ENCODE results near the gene PTGS2. TPM values are rescaled to one million over a fixed set of nuclear protein-coding genes. Genes with fewer than 3 reads are reported as not detected.

Gene PTGS2
- total and polyA plus RNA-seq, 2 of the 8 experiments (the other 6 are each of a cell fraction or from before 2014, with no cell fraction given), result 0.29 to 0.35 TPM

- no peak overlapping the region for H3K27ac ChIP-seq (ENCODE audit: low read depth, low read length)
- H4K8ac ChIP-seq (ENCODE audit: extremely low read depth, insufficient read depth, low read length), result no peak overlapping the region
- no peaks in the 10 kb centered on the region for H3K36me3 ChIP-seq (ENCODE audit: control insufficient read depth in 2 of 4, insufficient read depth in 4 of 4, low read length in 3 of 4)
- no peak overlapping the region for H3K14ac ChIP-seq (ENCODE audit: insufficient read length)
- H2AFZ ChIP-seq (ENCODE audit: low read length), result no peak overlapping the region
- H3K4me1 ChIP-seq (replicated peaks in 1 of 4; ENCODE audit: control insufficient read depth in 3 of 4, insufficient read depth in 4 of 4, low read length in 3 of 4), result no peaks in the 10 kb centered on the region
- no peaks in the 10 kb centered on the region for H3K23me2 ChIP-seq (ENCODE audit: low read depth, low read length)
- H4K20me1 ChIP-seq (replicated peaks in 1 of 2; ENCODE audit: control insufficient read depth in 1 of 2, insufficient read depth in 2 of 2, low read length in 2 of 2), result no peaks in the 10 kb centered on the region
- no peak overlapping the region for H3K4me3 ChIP-seq (ENCODE audit: extremely low read depth in 1 of 4, insufficient read depth in 2 of 4, low read depth in 3 of 4, low read length in 4 of 4)
- H3K56ac ChIP-seq (replicated peaks; ENCODE audit: insufficient read length, low read depth, low read length), result no peak overlapping the region
- no peak overlapping the region for H3K9ac ChIP-seq (replicated peaks in 1 of 4; ENCODE audit: extremely low read depth in 1 of 4, low read depth in 3 of 4, low read length in 3 of 4)
- no peak overlapping the region for H3K4me2 ChIP-seq (ENCODE audit: insufficient read depth in 1 of 2, low read depth in 2 of 2, low read length in 2 of 2)
- no peak overlapping the region for H2BK15ac ChIP-seq (ENCODE audit: low read length)
- DNase-seq (ENCODE audit: low read depth in 1 of 2, low spot score in 2 of 2) (no peak), FAIRE-seq (no peak)
- 91% methylated on average over 2 of the region's 2 CpGs; no CpG with 5 or more reads in 1 of the 2 experiments for WGBS, 2 experiments (ENCODE audit: extremely low coverage in 1 of 2, insufficient coverage in 1 of 2, insufficient read length in 1 of 2, insufficient replicate concordance in 2 of 2, low coverage in 1 of 2, low lambda C conversion rate in 2 of 2, missing lambda C conversion rate in 1 of 2)
- no peak overlapping the region for H3K18ac ChIP-seq (ENCODE audit: extremely low read depth, low read length)
- CTCF ChIA-PET (ENCODE audit: partially characterized antibody), result interaction anchor here (0.6 to 1.9 kb wide), 6 partner anchors 8 to 1676 kb away, joined by 3 to 10 read pairs (median 4); partner anchors contain the start of gene PTGS2
- no peaks in the 10 kb centered on the region for H3K27me3 ChIP-seq (replicated peaks in 1 of 4; ENCODE audit: control insufficient read depth in 3 of 4, extremely low read depth in 1 of 4, insufficient read depth in 3 of 4, low read length in 3 of 4)
- H2BK5ac ChIP-seq (ENCODE audit: low read depth, low read length), result no peak overlapping the region
- H3K9me3 ChIP-seq (ENCODE audit: insufficient read depth in 2 of 2, low read depth in 1 of 2, low read length in 1 of 2), result no peaks in the 10 kb centered on the region
- H3K23ac ChIP-seq (ENCODE audit: insufficient read length), result no peak overlapping the region
- POLR2A ChIA-PET (ENCODE audit: partially characterized antibody), result no interaction called here
- H3K79me2 ChIP-seq (ENCODE audit: control insufficient read depth in 1 of 2, insufficient read depth in 2 of 2, low read length in 2 of 2), result no peaks in the 10 kb centered on the region
- H2BK20ac ChIP-seq (ENCODE audit: low read length), result no peak overlapping the region
- H3K4ac ChIP-seq (replicated peaks; ENCODE audit: insufficient read length, low read depth, low read length), result no peak overlapping the region
- H2BK120ac ChIP-seq (replicated peaks; ENCODE audit: low read depth, low read length), result no peak overlapping the region
- no peak overlapping the region for H4K5ac ChIP-seq (ENCODE audit: insufficient read length, low read depth, low read length)
- H4K91ac ChIP-seq (replicated peaks; ENCODE audit: insufficient read length, low read length), result no peak overlapping the region
- H3K79me1 ChIP-seq (ENCODE audit: low read depth, low read length), result no peaks in the 10 kb centered on the region
- H2BK12ac ChIP-seq (ENCODE audit: low read depth, low read length), result no peak overlapping the region
- H2AK5ac ChIP-seq (ENCODE audit: low read depth, low read length), result no peak overlapping the region
- TF ChIP-seq PHF8 (conservative IDR thresholded peaks at IDR 0.05; ENCODE audit: low read depth, low read length), result no peak
Observed at GRCh38 chr1:186670297-186671135, 9.7 kb downstream of the PTGS2 start.
